GM18873 (cell line): ENCODE data around the gene TMEM242.

Source experiments
- ATAC-seq: cut with Tn5 transposase; IDR thresholded peaks from one replicate; pipeline ENCODE4 v1.9.1; 2021; ENCODE audit warnings: mild to moderate bottlenecking, moderate library complexity, moderate number of reproducible peaks; ENCODE audit not compliant: unreplicated experiment, low FRiP score

The TMEM242 gene

DNA sequence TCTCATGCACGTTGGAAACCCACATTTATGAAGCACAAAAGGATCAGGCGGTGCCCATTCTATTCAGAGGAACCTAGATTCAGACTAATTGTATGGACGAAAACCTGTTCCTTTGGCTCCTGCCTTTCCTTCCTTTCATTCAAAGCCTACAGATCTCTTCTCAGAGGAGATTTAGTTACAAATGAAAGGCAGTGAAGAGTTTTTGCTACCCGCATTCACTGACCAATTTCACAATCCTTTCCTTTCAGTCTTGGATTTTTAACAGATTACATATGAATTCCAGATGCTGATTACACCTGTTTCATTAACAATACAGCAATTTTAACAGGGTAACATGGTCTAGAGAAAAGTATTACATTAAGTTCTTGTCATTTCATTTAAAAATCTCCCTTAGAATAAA lies 32.0 kb downstream of the TMEM242 start:
- ATAC-seq = no peak

GRCh38 chr6:157290797-157291196 lies 32.5 kb downstream of the TMEM242 start:
- ATAC-seq = no peak

- ATAC-seq = no peak
These were observed 33.6 kb downstream of the TMEM242 start for GRCh38 chr6:157289764-157290163.

- ATAC-seq = no peak
These were observed 34.7 kb downstream of the TMEM242 start for GRCh38 chr6:157288575-157288974.

GRCh38 chr6:157287923-157288322 lies 35.4 kb downstream of the TMEM242 start:
- ATAC-seq = no peak

DNA sequence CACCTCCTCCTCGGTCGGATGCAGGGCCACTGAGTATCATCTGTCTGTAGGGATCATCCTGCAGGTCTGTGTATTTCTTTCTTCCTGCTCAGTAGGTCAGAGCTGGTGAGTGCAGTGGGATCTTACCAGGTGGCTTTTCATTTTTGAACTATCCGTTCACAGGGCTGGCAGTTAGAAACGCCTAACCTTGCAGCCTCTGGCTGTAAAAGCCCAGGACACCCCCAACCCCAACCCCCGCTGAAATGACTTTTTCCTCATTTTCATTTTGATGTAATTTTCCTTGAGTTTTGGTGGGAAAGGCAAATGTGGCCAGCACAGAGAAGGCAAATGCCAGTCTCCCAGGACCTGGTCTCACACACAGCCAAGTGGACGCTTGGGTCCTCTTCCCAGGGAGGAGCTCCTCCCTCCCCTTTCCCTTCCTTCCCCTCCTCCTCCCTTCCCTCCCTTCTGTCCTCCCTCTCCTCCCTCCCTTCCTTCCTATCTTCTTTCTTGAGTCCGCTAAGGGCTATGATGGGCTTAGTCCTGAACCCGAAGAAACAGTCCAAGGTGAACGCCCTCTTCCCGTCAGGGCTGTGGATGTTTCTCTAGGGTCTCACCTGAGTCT lies 36.0 kb downstream of the TMEM242 start:
- ATAC-seq = no peak

DNA sequence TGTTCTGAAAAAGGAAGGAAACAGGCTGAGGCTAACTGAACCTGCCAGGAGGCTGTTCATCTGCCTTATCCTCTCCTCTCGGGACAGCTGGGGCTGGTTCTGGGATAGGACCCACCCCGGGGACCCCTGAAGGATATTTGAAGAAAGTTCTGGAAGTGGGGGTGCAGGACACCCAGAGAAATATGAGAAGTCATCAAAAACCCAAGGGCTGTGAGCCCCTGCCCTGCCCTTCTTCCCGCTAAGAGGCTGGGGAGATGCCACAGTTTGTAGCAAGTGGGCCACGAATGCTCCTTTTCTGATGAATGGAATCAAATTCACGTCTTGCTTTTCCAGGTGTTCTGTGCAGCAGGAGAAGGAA lies 37.9 kb downstream of the TMEM242 start:
- no peak for ATAC-seq

GRCh38 chr6:157284738-157285421 lies 38.4 kb downstream of the TMEM242 start:
- ATAC-seq = no peak

DNA sequence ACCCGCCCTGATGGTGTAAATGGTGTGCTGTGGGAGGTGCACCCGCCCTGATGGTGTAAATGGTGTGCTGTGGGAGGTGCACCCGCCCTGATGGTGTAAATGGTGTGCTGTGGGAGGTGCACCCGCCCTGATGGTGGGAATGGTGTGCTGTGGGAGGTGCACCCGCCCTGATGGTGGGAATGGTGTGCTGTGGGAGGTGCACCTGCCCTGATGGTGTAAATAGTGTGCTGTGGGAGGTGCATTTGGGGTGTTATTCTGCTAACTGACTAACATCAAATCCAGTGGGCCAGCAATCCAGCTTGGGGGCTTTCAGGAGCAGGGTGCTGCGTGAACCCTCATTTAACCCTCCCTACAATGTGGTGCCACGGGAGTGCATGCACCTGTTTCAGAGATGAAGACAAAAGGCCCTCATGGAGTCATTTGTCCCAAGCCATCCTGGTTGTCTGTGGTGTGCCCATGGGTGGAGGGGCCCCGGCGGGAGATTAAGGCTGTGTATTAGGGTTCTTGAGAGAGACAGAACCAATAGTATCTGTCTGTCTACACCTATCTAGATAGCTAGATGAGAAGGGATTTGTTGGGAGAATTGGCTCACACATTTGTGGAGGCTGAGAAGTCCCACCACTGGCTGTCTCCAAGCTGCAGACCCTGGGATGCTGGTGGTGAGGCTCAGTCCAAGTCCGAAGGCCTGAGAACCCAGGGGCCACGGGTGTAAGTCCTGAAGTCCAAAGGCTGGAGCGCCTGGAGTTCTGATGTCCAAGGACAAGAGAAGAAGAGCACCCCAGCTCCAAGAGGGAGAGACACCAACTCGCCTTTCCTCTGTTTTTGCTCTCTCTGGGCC lies 39.2 kb downstream of the TMEM242 start:
- ATAC-seq = no peak

DNA sequence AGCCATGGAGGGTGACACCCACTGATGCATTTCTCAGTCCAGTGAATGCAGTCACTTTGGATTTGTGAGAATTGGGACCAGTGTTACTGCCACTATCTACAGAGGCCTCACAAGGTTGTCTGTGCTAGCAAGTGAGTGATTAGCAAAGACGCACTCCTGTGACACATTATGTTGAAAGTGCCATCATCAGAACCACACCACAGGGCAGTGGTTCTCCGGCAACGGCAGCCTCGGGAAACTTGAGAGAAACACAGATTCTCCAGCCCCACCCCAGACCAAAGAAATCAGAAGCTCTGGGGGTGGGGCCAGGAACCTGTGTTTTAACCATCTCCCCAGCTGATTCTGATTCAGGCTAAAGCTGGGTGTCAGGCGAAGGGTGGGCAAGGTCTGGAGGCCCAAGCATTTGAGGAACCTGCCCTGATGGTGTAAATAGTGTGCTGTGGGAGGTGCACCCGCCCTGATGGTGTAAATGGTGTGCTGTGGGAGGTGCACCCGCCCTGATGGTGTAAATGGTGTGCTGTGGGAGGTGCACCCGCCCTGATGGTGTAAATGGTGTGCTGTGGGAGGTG lies 39.9 kb downstream of the TMEM242 start:
- no peak for ATAC-seq

- no peak for ATAC-seq
These were observed 41.0 kb downstream of the TMEM242 start for GRCh38 chr6:157282284-157282683.

DNA sequence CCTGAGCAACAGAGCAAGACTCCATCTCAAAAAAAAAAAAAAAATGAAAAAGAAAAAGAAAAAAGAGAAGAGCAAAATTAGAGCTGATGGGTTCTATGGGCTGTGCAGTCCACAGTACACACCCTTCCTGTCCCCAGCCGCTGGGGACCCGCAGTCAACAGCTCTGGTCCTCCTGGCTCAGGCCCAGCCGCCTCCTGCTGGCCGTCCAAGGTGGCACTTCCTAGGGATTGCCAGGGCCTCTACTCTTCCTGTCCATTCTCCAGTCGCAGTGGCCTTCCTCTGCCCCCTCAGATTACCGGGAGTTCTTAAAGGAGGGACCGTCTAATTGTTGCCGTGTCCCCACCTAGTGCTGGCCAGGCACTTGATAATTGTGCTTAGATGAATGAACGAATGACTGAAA lies 41.7 kb downstream of the TMEM242 start:
- no peak for ATAC-seq

GRCh38 chr6:157280947-157281346 lies 42.4 kb downstream of the TMEM242 start:
- ATAC-seq = no peak

DNA sequence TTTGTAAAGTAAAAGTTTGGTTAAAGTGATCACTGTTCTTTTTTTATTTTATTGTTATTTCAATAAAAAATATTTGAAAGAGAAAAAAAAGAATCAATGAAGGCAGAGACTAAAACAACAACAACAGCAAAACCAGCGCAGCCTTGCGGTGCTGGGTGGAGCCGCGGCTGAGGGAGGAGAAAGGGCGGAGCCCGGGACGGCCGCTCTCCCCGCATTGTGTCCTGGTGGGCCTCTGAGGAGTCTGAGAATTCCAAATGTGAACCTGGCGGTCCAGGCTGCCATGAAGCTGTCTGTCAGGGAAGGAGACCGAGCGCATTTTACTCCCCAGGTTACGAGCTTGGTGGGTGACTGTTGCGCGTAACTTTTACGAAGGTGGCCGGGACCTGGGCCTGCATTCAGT lies 43.2 kb downstream of the TMEM242 start:
- no peak for ATAC-seq

DNA sequence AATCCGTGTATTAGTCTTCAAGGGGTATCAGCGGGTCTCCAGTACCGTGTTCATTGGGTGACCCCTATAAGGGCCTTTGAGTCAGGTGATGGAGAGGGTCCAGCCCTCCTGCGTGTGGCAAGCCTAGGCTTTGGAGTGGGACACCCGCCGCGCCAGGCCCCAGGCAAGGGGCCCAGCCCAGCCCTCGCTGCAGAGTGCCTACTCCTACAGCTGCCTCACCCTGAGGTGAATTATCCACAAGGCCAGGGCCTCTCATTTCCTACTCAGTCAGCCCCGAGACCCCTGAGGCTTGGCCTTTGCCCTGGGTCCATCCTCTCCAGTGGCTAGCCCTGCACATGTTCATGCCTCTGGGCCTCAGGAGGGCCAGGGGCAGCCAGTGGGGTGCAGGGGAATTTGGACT lies 45.1 kb downstream of the TMEM242 start:
- ATAC-seq = no peak

GRCh38 chr6:157276731-157277130 lies 46.6 kb downstream of the TMEM242 start:
- ATAC-seq = no peak

- ATAC-seq = no peak
These were observed 47.2 kb downstream of the TMEM242 start for GRCh38 chr6:157276134-157276532.

DNA sequence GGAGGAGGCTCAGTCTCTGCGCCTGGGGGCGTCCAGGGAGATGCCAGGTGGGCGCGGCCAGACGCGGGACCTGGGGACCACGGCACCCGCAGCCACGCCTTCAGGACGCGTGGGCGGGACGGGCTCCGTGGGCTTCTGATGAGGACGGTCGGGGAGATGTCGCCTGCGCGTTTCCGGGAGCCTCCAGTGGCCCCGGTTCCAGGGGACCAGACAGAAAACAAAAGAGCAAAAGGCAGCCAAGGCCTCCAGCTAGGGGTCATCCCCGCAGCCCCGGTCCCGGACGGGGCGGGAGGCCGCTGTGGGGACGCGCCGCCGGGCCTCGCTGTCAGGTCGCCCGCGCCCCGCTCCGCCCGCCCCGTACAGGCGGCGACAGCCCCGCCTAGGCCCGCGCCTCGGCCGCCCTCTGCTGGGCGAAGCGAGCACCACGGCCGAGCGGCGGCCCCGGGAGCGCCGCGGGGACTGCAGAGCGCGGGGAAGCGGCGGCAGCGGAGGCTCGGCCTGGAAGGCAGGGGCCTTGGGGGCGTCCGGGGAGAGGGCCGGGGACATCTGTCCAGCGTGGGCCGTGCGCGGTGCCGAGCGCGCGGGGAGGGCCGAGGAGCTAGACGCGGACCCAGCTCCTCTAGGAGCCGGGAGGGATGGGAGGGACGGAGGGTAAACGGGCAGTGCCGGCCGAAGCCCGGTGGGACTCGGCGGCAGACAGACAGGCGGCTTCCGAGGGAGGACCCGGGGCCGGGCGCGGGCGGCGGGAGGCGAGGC lies 48.7 kb downstream of the TMEM242 start:
- ATAC-seq = peak; percentile 66

DNA sequence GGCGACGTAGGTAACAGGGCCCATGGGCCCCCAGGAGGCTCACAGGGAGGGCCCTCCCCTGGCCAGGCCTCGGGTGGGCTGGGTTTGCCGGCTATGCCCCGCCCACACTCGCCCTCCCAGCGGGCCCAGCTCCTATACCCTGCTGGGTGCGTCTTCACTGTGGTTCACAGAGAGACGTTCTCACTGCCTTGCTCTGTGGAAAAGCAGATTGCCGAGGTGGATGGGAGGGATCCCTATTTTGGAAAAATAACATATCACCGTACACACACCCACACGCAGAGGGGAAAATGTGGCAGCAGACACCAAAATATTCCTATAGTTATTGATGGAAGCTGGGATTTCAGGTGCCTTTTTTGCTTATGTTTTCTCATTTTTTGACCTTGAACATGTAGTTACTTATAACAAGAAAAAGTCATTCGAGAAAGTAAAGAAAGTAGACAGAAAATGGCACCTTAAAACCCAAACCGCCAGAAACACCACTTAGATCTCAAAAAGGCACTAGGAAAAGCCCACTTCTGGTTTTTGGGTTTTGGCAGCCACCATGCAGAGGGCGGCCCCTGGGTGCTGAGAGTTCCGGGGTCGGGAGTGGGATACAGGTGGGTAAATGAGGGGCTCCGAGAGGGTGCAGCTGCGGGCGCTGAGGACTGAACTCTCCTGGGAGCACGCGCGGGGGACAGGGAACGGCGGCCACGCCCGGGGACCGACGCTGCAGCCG lies 49.4 kb downstream of the TMEM242 start:
- ATAC-seq = no peak
